ENCODE measurements around the gene POP4. TPM values are rescaled to one million over a fixed set of nuclear protein-coding genes. Genes with fewer than 3 reads are reported as not detected.

POP4 gene
- total RNA-seq, 4 donors from 2014 or later: 43.7 to 57.2 (median 51.2) TPM

DNA sequence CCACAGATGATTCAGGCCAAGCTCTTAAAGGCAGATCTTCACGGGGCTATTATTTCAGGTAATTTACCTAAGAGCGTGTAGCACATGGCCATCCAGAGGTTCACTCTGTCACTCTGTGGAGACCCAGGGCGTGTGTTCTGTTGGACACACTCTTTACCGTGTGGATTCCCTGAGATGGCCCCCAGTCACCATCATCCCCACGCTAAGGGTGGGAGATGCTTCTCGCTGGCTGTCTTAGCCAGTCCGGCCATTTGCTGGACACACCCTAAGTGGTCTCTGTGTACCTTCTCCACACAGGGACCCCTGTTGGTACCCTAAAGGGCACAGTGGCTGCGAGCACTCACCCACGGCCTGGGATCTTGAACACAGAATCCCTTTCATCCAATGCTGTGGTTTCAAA, 6.0 kb downstream of the POP4 start:
- no peaks in the 10 kb centered on the region for H3K9me3 ChIP-seq
- no peak overlapping the region for H3K4me3 ChIP-seq
- H3K27me3 ChIP-seq: no peaks in the 10 kb centered on the region
- peaks cover 2 to 86% (median 26%) of the 10 kb centered on the region in 3 donors for H3K36me3 ChIP-seq
- H3K4me1 ChIP-seq: peaks cover 0 to 14% (median 6%) of the 10 kb centered on the region in 4 donors
- 84 to 95% methylated on average over 9 of the region's 9 CpGs for WGBS, 2 donors
- no peak overlapping the region for H3K27ac ChIP-seq
- no peak for DNase-seq (ENCODE audit: low spot score in 2 of 2)
- TF ChIP-seq EP300 (IDR thresholded peaks at IDR 0.05): no peak
- no peak for TF ChIP-seq POLR2A (IDR thresholded peaks at IDR 0.05)
- TF ChIP-seq, protein P1, sequence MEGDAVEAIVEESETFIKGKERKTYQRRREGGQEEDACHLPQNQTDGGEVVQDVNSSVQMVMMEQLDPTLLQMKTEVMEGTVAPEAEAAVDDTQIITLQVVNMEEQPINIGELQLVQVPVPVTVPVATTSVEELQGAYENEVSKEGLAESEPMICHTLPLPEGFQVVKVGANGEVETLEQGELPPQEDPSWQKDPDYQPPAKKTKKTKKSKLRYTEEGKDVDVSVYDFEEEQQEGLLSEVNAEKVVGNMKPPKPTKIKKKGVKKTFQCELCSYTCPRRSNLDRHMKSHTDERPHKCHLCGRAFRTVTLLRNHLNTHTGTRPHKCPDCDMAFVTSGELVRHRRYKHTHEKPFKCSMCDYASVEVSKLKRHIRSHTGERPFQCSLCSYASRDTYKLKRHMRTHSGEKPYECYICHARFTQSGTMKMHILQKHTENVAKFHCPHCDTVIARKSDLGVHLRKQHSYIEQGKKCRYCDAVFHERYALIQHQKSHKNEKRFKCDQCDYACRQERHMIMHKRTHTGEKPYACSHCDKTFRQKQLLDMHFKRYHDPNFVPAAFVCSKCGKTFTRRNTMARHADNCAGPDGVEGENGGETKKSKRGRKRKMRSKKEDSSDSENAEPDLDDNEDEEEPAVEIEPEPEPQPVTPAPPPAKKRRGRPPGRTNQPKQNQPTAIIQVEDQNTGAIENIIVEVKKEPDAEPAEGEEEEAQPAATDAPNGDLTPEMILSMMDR (IDR thresholded peaks at IDR 0.05): no peak

DNA sequence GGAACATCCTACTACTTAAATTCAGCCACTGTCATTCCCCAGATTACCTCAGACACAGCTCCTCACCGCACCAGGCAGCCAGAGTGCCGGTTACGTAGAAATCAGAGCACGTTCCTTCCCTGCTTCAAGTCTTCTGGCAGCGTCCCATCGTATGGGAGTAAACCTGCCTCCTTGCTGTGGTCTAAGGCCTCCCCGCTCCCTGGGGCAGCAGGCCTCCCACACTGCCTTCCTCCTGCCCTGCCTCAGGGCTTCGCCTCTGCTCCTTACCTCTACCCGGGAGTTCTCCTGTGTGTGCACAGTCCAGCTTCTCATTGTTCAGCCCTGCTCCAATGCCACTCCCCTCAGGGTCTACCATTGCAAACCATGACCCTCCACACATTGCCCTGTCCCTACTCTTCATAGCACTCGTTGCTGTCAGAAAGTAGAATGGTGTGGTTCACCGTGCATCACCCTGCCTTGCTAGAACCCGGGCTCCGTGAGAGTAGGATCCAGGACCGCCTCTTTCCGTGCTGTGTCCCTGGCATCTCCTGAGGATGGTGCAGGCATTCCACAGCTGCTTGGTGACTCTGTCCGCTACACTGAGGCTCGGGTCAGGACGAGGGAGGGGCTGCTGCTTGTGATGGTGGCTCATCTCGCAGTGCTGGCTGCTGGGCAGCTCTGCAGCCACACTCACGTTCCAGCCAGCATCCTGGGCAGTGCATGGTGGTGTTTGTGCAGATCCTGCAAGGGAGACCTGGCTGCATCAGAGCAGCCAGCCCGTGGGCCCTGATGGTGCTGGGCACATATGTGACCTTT, 6.9 kb downstream of the POP4 start:
- no peak for DNase-seq (ENCODE audit: low spot score in 2 of 2)
- Histone ChIP-seq H3K27ac (no peak overlapping the region), H3K4me3 (no peak overlapping the region), H3K36me3 (peaks cover 2 to 86% (median 26%) of the 10 kb centered on the region in 3 donors), H3K9me3 (no peaks in the 10 kb centered on the region), H3K4me1 (peaks cover 0 to 9% (median 3%) of the 10 kb centered on the region in 4 donors), H3K27me3 (no peaks in the 10 kb centered on the region)
- WGBS, 2 donors: 88 to 91% methylated on average over 20 to 21 of the region's 21 CpGs
- TF ChIP-seq POLR2A (IDR thresholded peaks at IDR 0.05) (no peak), EP300 (IDR thresholded peaks at IDR 0.05) (no peak)
- TF ChIP-seq, protein P1 (IDR thresholded peaks at IDR 0.05): no peak

DNA sequence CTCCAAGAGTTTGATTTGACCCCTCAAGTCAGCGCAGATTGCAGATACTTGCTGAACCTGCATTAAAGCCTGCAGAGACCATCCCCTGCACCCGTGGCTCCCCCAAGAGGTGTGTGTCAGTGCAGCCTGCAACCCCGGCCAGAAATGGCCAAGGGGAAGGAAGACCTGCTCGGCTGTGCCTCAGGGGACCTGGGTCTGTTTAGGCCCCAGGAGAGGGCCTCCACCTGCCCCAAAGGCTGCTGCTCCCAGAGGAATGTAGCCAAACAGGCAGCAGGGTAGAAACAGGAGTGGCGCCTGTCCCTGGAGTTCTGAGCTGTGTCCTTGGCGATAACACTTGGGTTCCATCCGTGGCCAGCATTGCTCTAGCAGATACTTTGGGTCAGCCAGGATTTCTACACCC, 8.0 kb downstream of the POP4 start:
- H3K4me3 ChIP-seq: no peak overlapping the region
- H3K9me3 ChIP-seq: no peaks in the 10 kb centered on the region
- no peaks in the 10 kb centered on the region for H3K27me3 ChIP-seq
- peaks cover 2 to 79% (median 26%) of the 10 kb centered on the region in 3 donors for H3K36me3 ChIP-seq
- H3K4me1 ChIP-seq: peaks cover 0 to 9% (median 3%) of the 10 kb centered on the region in 4 donors
- DNase-seq (ENCODE audit: low spot score in 2 of 2): no peak
- no peak overlapping the region for H3K27ac ChIP-seq
- TF ChIP-seq POLR2A (IDR thresholded peaks at IDR 0.05): no peak
- no peak for TF ChIP-seq EP300 (IDR thresholded peaks at IDR 0.05)
- WGBS, 2 donors: 86 to 88% methylated on average over 6 to 7 of the region's 7 CpGs

DNA sequence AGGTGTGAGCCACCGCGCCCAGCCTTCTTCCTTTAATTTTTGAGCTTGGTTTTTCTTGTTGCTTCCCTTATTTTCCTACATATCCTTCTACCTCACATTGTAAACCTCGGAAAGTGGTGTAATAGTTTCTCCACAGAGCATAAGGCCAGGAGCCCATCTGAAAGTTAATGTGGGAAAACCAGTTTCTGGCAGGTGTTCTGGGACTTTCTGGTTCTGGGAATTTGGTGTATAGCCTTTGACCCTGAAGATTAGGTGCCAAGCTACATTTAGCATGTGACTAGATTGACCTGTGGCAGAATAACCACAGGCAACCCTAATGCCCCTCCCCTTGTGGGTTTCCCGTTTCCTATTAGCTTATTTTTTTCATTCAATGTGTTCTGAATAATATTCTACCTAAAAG, 8.7 kb downstream of the POP4 start:
- Histone ChIP-seq H3K27ac (no peak overlapping the region), H3K4me1 (peaks cover 0 to 9% (median 3%) of the 10 kb centered on the region in 4 donors), H3K9me3 (no peaks in the 10 kb centered on the region), H3K4me3 (no peak overlapping the region), H3K36me3 (peaks cover 2 to 71% (median 26%) of the 10 kb centered on the region in 3 donors), H3K27me3 (no peaks in the 10 kb centered on the region)
- WGBS, 2 donors: 70 to 81% methylated on average over 4 of the region's 4 CpGs
- no peak for TF ChIP-seq EP300 (IDR thresholded peaks at IDR 0.05)
- TF ChIP-seq, protein P1 (IDR thresholded peaks at IDR 0.05): no peak
- TF ChIP-seq POLR2A (IDR thresholded peaks at IDR 0.05): no peak
- DNase-seq (ENCODE audit: low spot score in 2 of 2): no peak

DNA sequence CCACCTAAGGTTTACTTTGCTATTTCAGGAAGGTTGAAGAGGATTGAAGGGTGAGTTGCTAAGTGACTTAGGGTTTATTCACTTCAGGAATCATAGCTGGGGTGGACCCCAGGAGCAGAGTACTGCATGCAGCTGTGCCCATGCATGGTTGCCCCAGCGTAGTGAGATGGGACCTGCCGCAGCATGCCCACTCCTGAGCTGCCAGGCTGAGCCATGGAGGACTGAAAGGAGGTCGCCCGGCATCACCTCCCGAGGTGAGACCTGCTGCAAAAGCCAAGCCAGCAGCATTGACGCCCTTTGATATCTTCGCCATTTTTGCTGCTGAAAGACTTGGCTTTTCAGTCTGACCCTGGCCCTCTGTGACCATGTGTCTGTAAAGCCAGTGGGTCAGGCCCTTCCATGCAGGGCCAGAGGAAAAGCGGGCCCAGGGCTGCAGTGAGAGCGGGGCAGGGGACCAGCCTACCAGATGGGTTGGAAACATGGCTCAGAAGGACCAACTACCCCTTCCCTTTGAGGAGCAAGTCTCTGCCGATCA, 9.9 kb downstream of the POP4 start:
- TF ChIP-seq POLR2A (IDR thresholded peaks at IDR 0.05): no peak
- TF ChIP-seq, protein P1 (IDR thresholded peaks at IDR 0.05): no peak
- no peak for TF ChIP-seq EP300 (IDR thresholded peaks at IDR 0.05)
- H3K27ac ChIP-seq: no peak overlapping the region
- no peaks in the 10 kb centered on the region for H3K27me3 ChIP-seq
- H3K9me3 ChIP-seq: no peaks in the 10 kb centered on the region
- H3K4me1 ChIP-seq: peaks cover 0 to 2% (median 0%) of the 10 kb centered on the region in 4 donors
- DNase-seq (ENCODE audit: low spot score in 2 of 2): no peak
- WGBS, 2 donors: 88 to 91% methylated on average over 10 of the region's 10 CpGs
- no peak overlapping the region for H3K4me3 ChIP-seq
- H3K36me3 ChIP-seq: peaks cover 2 to 61% (median 26%) of the 10 kb centered on the region in 3 donors
